Measurements from ENCODE around the gene MAB21L3.

Gene MAB21L3

DNA sequence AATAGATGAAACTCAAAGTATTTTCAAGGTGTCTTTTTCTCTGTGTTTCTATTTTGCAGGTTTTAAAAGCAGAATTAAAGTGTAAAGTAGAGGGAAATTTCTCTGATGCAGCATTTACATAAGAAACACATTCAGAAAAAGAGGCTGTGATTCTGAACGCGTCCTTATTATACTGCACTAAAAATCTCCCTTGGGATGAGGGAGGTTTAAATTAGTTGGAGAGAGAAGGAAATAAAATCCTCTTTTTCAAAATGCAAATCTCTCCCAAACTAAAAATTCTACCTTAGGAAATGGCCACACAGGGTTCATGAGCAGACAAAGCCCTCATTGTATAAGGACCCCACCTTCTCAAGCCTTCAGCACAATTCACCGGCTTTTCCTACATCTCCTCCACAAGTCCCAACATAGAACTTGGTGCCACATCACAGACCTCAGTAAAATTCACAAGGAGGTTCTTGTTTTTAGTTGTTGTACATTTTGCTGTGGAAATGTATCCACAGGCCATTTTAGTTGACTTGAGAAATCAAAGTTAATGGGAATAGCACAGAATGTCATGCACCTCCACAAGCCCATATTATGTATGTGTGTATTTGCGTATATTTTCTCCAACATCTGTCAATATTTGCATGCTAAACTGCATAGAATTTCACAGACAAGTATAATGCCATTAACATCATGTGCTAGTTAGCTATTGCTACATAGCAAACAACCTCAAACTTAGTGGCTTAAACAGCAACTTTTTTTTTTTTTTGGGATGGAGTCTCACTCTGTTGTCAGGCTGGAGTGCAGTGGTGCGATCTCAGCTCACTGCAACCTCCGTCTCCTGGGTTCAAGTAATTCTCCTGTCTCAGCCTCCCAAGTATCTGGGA, 59.8 kb downstream of the MAB21L3 start:
- Histone ChIP-seq H3K4me1 (ENCODE audit: control insufficient read depth, insufficient read depth, low read depth, low read length) (peaks cover 10% of the 10 kb centered on the region), H2BK5ac (ENCODE audit: low read depth, low read length, poor library complexity, severe bottlenecking) (no peak overlapping the region), H3K23ac (ENCODE audit: low read length in 2 of 2) (no peak overlapping the region), H3K9me3 (ENCODE audit: control insufficient read depth, low read length) (no peaks in the 10 kb centered on the region), H3K4ac (ENCODE audit: low read depth in 1 of 2, low read length in 2 of 2) (no peak overlapping the region), H3K4me3 (ENCODE audit: insufficient read depth in 1 of 2, low read depth in 1 of 2, low read length in 2 of 2) (no peak overlapping the region), H2BK12ac (ENCODE audit: low read length in 2 of 2) (no peak overlapping the region), H2BK15ac (ENCODE audit: low read depth, poor library complexity, severe bottlenecking) (no peak overlapping the region), H4K91ac (ENCODE audit: low read length) (no peak overlapping the region), H3K14ac (ENCODE audit: low read length in 2 of 2) (no peak overlapping the region), H2AK5ac (ENCODE audit: low read length, severe bottlenecking) (no peak overlapping the region), H3K36me3 (ENCODE audit: control insufficient read depth in 1 of 2, insufficient read depth in 2 of 2, low read depth in 1 of 2, low read length in 2 of 2) (no peaks in the 10 kb centered on the region), H3K9ac (ENCODE audit: low read length) (no peak overlapping the region), H2BK120ac (ENCODE audit: low read depth, low read length) (no peak overlapping the region), H3K4me2 (ENCODE audit: low read length, poor library complexity, severe bottlenecking) (no peak overlapping the region), H3K27me3 (ENCODE audit: control insufficient read depth in 1 of 2, insufficient read depth in 1 of 2, low read length in 2 of 2) (peaks cover 32 to 49% of the 10 kb centered on the region in 2 experiments), H3K79me1 (replicated peaks; ENCODE audit: low read length, poor library complexity, severe bottlenecking) (no peaks in the 10 kb centered on the region), H3K27ac (ENCODE audit: low read length, poor library complexity, severe bottlenecking) (no peak overlapping the region), H4K8ac (ENCODE audit: low read length) (no peak overlapping the region), H2AFZ (ENCODE audit: low read depth, low read length) (no peak overlapping the region), H3K18ac (ENCODE audit: low read depth in 1 of 2, low read length in 2 of 2) (no peak overlapping the region)
- 93% methylated on average over 2 of the region's 6 CpGs for WGBS
- DNase-seq, result no peak

GRCh38 chr1:116172666-116173065, 61.5 kb downstream of the MAB21L3 start:
- H3K36me3 ChIP-seq (ENCODE audit: control insufficient read depth in 1 of 2, insufficient read depth in 2 of 2, low read depth in 1 of 2, low read length in 2 of 2), result no peaks in the 10 kb centered on the region
- H3K27me3 ChIP-seq (ENCODE audit: control insufficient read depth in 1 of 2, insufficient read depth in 1 of 2, low read length in 2 of 2), result peaks cover 48 to 49% of the 10 kb centered on the region in 2 experiments
- no peaks in the 10 kb centered on the region for H3K79me1 ChIP-seq (replicated peaks; ENCODE audit: low read length, poor library complexity, severe bottlenecking)
- WGBS, result 100% methylated on average over 1 of the region's 1 CpG
- no peak overlapping the region for H2BK5ac ChIP-seq (ENCODE audit: low read depth, low read length, poor library complexity, severe bottlenecking)
- H2AFZ ChIP-seq (ENCODE audit: low read depth, low read length), result no peak overlapping the region
- no peak overlapping the region for H4K8ac ChIP-seq (ENCODE audit: low read length)
- H2BK120ac ChIP-seq (ENCODE audit: low read depth, low read length), result no peak overlapping the region
- no peak for DNase-seq
- no peak overlapping the region for H3K18ac ChIP-seq (ENCODE audit: low read depth in 1 of 2, low read length in 2 of 2)
- H3K23ac ChIP-seq (ENCODE audit: low read length in 2 of 2), result no peak overlapping the region
- H2BK12ac ChIP-seq (ENCODE audit: low read length in 2 of 2), result no peak overlapping the region
- peaks cover 8% of the 10 kb centered on the region for H3K4me1 ChIP-seq (ENCODE audit: control insufficient read depth, insufficient read depth, low read depth, low read length)
- no peak overlapping the region for H2BK15ac ChIP-seq (ENCODE audit: low read depth, poor library complexity, severe bottlenecking)
- no peaks in the 10 kb centered on the region for H3K9me3 ChIP-seq (ENCODE audit: control insufficient read depth, low read length)
- H3K27ac ChIP-seq (ENCODE audit: low read length, poor library complexity, severe bottlenecking), result no peak overlapping the region
- H3K4me2 ChIP-seq (ENCODE audit: low read length, poor library complexity, severe bottlenecking), result no peak overlapping the region
- no peak overlapping the region for H3K14ac ChIP-seq (ENCODE audit: low read length in 2 of 2)
- no peak overlapping the region for H3K4ac ChIP-seq (ENCODE audit: low read depth in 1 of 2, low read length in 2 of 2)
- no peak overlapping the region for H2AK5ac ChIP-seq (ENCODE audit: low read length, severe bottlenecking)
- H3K9ac ChIP-seq (ENCODE audit: low read length), result no peak overlapping the region
- no peak overlapping the region for H3K4me3 ChIP-seq (ENCODE audit: insufficient read depth in 1 of 2, low read depth in 1 of 2, low read length in 2 of 2)
- no peak overlapping the region for H4K91ac ChIP-seq (ENCODE audit: low read length)

DNA sequence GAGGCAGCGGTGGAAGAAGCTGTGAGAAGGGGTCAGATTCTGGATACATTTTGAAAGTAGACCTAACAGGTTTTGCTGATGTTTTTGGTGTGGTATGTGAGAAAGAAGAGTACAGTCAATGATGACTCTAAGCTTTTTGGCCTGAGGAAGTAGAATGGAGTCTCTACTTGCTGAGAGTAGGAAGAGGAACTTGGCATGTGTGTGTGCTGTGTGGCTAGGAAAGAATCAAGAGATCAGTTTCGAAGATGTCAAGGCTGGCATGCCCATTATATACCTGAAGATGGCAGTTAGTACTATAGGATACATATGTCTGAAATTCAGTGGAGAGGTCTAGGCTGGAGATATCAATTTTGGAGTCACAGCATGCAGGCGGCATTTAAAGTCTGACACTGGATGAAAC, 64.4 kb downstream of the MAB21L3 start:
- H2AK5ac ChIP-seq (ENCODE audit: low read length, severe bottlenecking), result no peak overlapping the region
- 58% methylated on average over 3 of the region's 3 CpGs for WGBS
- no peak overlapping the region for H3K4me3 ChIP-seq (ENCODE audit: insufficient read depth in 1 of 2, low read depth in 1 of 2, low read length in 2 of 2)
- H3K27me3 ChIP-seq (ENCODE audit: control insufficient read depth in 1 of 2, insufficient read depth in 1 of 2, low read length in 2 of 2), result peaks cover 53 to 68% of the 10 kb centered on the region in 2 experiments
- no peak overlapping the region for H2BK12ac ChIP-seq (ENCODE audit: low read length in 2 of 2)
- no peaks in the 10 kb centered on the region for H3K4me1 ChIP-seq (ENCODE audit: control insufficient read depth, insufficient read depth, low read depth, low read length)
- no peak overlapping the region for H2BK15ac ChIP-seq (ENCODE audit: low read depth, poor library complexity, severe bottlenecking)
- no peak overlapping the region for H3K18ac ChIP-seq (ENCODE audit: low read depth in 1 of 2, low read length in 2 of 2)
- H4K8ac ChIP-seq (ENCODE audit: low read length), result no peak overlapping the region
- H3K23ac ChIP-seq (ENCODE audit: low read length in 2 of 2), result no peak overlapping the region
- no peaks in the 10 kb centered on the region for H3K9me3 ChIP-seq (ENCODE audit: control insufficient read depth, low read length)
- H3K36me3 ChIP-seq (ENCODE audit: control insufficient read depth in 1 of 2, insufficient read depth in 2 of 2, low read depth in 1 of 2, low read length in 2 of 2), result no peaks in the 10 kb centered on the region
- no peak overlapping the region for H2BK5ac ChIP-seq (ENCODE audit: low read depth, low read length, poor library complexity, severe bottlenecking)
- H3K14ac ChIP-seq (ENCODE audit: low read length in 2 of 2), result no peak overlapping the region
- no peak overlapping the region for H4K91ac ChIP-seq (ENCODE audit: low read length)
- H3K4me2 ChIP-seq (ENCODE audit: low read length, poor library complexity, severe bottlenecking), result no peak overlapping the region
- no peak overlapping the region for H3K27ac ChIP-seq (ENCODE audit: low read length, poor library complexity, severe bottlenecking)
- no peaks in the 10 kb centered on the region for H3K79me1 ChIP-seq (replicated peaks; ENCODE audit: low read length, poor library complexity, severe bottlenecking)
- no peak overlapping the region for H2AFZ ChIP-seq (ENCODE audit: low read depth, low read length)
- DNase-seq, result no peak
- no peak overlapping the region for H3K4ac ChIP-seq (ENCODE audit: low read depth in 1 of 2, low read length in 2 of 2)
- H2BK120ac ChIP-seq (ENCODE audit: low read depth, low read length), result no peak overlapping the region
- no peak overlapping the region for H3K9ac ChIP-seq (ENCODE audit: low read length)

DNA sequence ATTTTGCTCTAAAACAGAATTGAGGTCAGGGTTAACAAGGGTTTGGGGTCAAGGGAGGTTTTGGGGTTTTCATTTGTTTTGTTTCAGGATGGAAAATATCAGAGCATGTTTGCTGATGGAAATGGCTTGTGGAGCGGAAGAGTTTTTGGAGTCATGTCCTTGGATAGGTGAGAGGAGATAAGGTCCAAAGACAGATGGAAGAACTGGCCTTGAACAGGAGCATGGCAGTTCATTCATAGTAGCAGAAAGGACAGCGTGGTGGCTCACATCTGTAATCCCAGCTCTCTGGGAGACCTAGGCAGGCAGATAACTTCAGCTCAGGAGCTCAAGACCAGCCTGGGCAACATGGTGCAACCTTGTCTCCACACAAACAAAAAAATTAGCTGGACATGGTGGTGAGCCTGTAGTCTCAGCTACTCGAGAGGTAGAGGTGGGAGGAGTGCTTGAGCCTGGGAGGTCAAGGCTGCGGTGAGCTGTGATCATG, 65.1 kb downstream of the MAB21L3 start:
- H3K9ac ChIP-seq (ENCODE audit: low read length), result no peak overlapping the region

More for the DNA sequence above, 65.1 kb downstream of the MAB21L3 start:
- no peak overlapping the region for H4K91ac ChIP-seq (ENCODE audit: low read length)
- H3K4me3 ChIP-seq (ENCODE audit: insufficient read depth in 1 of 2, low read depth in 1 of 2, low read length in 2 of 2), result no peak overlapping the region
- H3K79me1 ChIP-seq (replicated peaks; ENCODE audit: low read length, poor library complexity, severe bottlenecking), result no peaks in the 10 kb centered on the region
- WGBS, result 79% methylated on average over 4 of the region's 4 CpGs
- H2AFZ ChIP-seq (ENCODE audit: low read depth, low read length), result no peak overlapping the region
- no peak overlapping the region for H3K14ac ChIP-seq (ENCODE audit: low read length in 2 of 2)
- no peak overlapping the region for H2BK5ac ChIP-seq (ENCODE audit: low read depth, low read length, poor library complexity, severe bottlenecking)
- H3K23ac ChIP-seq (ENCODE audit: low read length in 2 of 2), result no peak overlapping the region
- H3K4ac ChIP-seq (ENCODE audit: low read depth in 1 of 2, low read length in 2 of 2), result no peak overlapping the region
- H3K18ac ChIP-seq (ENCODE audit: low read depth in 1 of 2, low read length in 2 of 2), result no peak overlapping the region
- H2BK12ac ChIP-seq (ENCODE audit: low read length in 2 of 2), result no peak overlapping the region
- peaks cover 55 to 73% of the 10 kb centered on the region in 2 experiments for H3K27me3 ChIP-seq (ENCODE audit: control insufficient read depth in 1 of 2, insufficient read depth in 1 of 2, low read length in 2 of 2)
- no peak overlapping the region for H2BK120ac ChIP-seq (ENCODE audit: low read depth, low read length)
- no peaks in the 10 kb centered on the region for H3K4me1 ChIP-seq (ENCODE audit: control insufficient read depth, insufficient read depth, low read depth, low read length)
- H2BK15ac ChIP-seq (ENCODE audit: low read depth, poor library complexity, severe bottlenecking), result no peak overlapping the region
- no peak overlapping the region for H3K4me2 ChIP-seq (ENCODE audit: low read length, poor library complexity, severe bottlenecking)
- no peak overlapping the region for H2AK5ac ChIP-seq (ENCODE audit: low read length, severe bottlenecking)
- no peak overlapping the region for H3K27ac ChIP-seq (ENCODE audit: low read length, poor library complexity, severe bottlenecking)
- no peak for DNase-seq
- H3K36me3 ChIP-seq (ENCODE audit: control insufficient read depth in 1 of 2, insufficient read depth in 2 of 2, low read depth in 1 of 2, low read length in 2 of 2), result no peaks in the 10 kb centered on the region
- H3K9me3 ChIP-seq (ENCODE audit: control insufficient read depth, low read length), result no peaks in the 10 kb centered on the region
- no peak overlapping the region for H4K8ac ChIP-seq (ENCODE audit: low read length)
